ENCODE results near the gene CTNNBL1.

CTNNBL1 gene

GRCh38 chr20:37807471-37808232 lies 113.8 kb downstream of the CTNNBL1 start:
- Histone ChIP-seq H3K79me2 (ENCODE audit: insufficient read depth, low read depth) (no peaks in the 10 kb centered on the region), H2AFZ (ENCODE audit: low read depth) (no peak overlapping the region), H3K4me2 (no peak overlapping the region), H3K4me1 (ENCODE audit: low read depth, poor library complexity, severe bottlenecking) (no peaks in the 10 kb centered on the region), H3K4me3 (IDR thresholded peaks at IDR 0.05; ENCODE audit: insufficient read depth, low read depth, low read length) (no peak overlapping the region), H3K27me3 (ENCODE audit: insufficient read depth, low read depth) (no peaks in the 10 kb centered on the region), H3K9ac (no peak overlapping the region), H3K27ac (no peak overlapping the region), H4K20me1 (ENCODE audit: insufficient read depth) (no peaks in the 10 kb centered on the region), H3K36me3 (ENCODE audit: insufficient read depth) (no peaks in the 10 kb centered on the region)
- TF ChIP-seq CTCF (conservative IDR thresholded peaks at IDR 0.05; ENCODE audit: low read depth, low read length), result no peak

- no peak for TF ChIP-seq CTCF (conservative IDR thresholded peaks at IDR 0.05; ENCODE audit: low read depth, low read length)
- Histone ChIP-seq H3K27ac (no peak overlapping the region), H2AFZ (ENCODE audit: low read depth) (no peak overlapping the region), H3K9ac (no peak overlapping the region), H3K79me2 (ENCODE audit: insufficient read depth, low read depth) (no peaks in the 10 kb centered on the region), H3K4me2 (no peak overlapping the region), H4K20me1 (ENCODE audit: insufficient read depth) (no peaks in the 10 kb centered on the region), H3K27me3 (ENCODE audit: insufficient read depth, low read depth) (no peaks in the 10 kb centered on the region), H3K4me1 (ENCODE audit: low read depth, poor library complexity, severe bottlenecking) (no peaks in the 10 kb centered on the region), H3K4me3 (IDR thresholded peaks at IDR 0.05; ENCODE audit: insufficient read depth, low read depth, low read length) (no peak overlapping the region), H3K36me3 (ENCODE audit: insufficient read depth) (no peaks in the 10 kb centered on the region)
These were observed 114.6 kb downstream of the CTNNBL1 start for GRCh38 chr20:37808233-37809070.

GRCh38 chr20:37810027-37810426 lies 116.2 kb downstream of the CTNNBL1 start:
- Histone ChIP-seq H4K20me1 (ENCODE audit: insufficient read depth) (no peaks in the 10 kb centered on the region), H3K36me3 (ENCODE audit: insufficient read depth) (no peaks in the 10 kb centered on the region), H3K9ac (no peak overlapping the region), H3K27me3 (ENCODE audit: insufficient read depth, low read depth) (no peaks in the 10 kb centered on the region), H3K79me2 (ENCODE audit: insufficient read depth, low read depth) (no peaks in the 10 kb centered on the region), H3K27ac (no peak overlapping the region), H3K4me1 (ENCODE audit: low read depth, poor library complexity, severe bottlenecking) (no peaks in the 10 kb centered on the region), H2AFZ (ENCODE audit: low read depth) (no peak overlapping the region), H3K4me2 (no peak overlapping the region), H3K4me3 (IDR thresholded peaks at IDR 0.05; ENCODE audit: insufficient read depth, low read depth, low read length) (no peak overlapping the region)
- TF ChIP-seq CTCF (conservative IDR thresholded peaks at IDR 0.05; ENCODE audit: low read depth, low read length), result no peak

GRCh38 chr20:37816003-37816402 lies 122.2 kb downstream of the CTNNBL1 start:
- TF ChIP-seq CTCF (conservative IDR thresholded peaks at IDR 0.05; ENCODE audit: low read depth, low read length), result no peak
- no peak overlapping the region for H3K9ac ChIP-seq
- no peak overlapping the region for H3K4me2 ChIP-seq
- no peak overlapping the region for H3K27ac ChIP-seq
- no peak overlapping the region for H3K4me3 ChIP-seq (IDR thresholded peaks at IDR 0.05; ENCODE audit: insufficient read depth, low read depth, low read length)
- H3K36me3 ChIP-seq (ENCODE audit: insufficient read depth), result no peaks in the 10 kb centered on the region
- H2AFZ ChIP-seq (ENCODE audit: low read depth), result no peak overlapping the region
- no peaks in the 10 kb centered on the region for H3K79me2 ChIP-seq (ENCODE audit: insufficient read depth, low read depth)
- H3K4me1 ChIP-seq (ENCODE audit: low read depth, poor library complexity, severe bottlenecking), result no peaks in the 10 kb centered on the region
- no peaks in the 10 kb centered on the region for H4K20me1 ChIP-seq (ENCODE audit: insufficient read depth)
- H3K27me3 ChIP-seq (ENCODE audit: insufficient read depth, low read depth), result no peaks in the 10 kb centered on the region
